HepG2 (cell line): Measurements from ENCODE around the gene FEM1B. TPM values are rescaled to one million over a fixed set of nuclear protein-coding genes. Genes with fewer than 3 reads are reported as not detected.

ENCODE experiments used
- FOXA1 ChIP-seq, 2 experiments: fragments of 450-650 bp in 1 of 2; sonication (generic) in 1 of 2; formaldehyde crosslinking in 1 of 2; IDR thresholded peaks; 2 replicates each; pipeline versions ENCODE4 v1.4.0 to v1.6.1; 2016 to 2020; ENCODE audit warnings: missing genetic modification reagents in 1 of 2
- GATAD1 ChIP-seq: IDR thresholded peaks from 2 replicates; pipeline ENCODE4 v1.6.1; 2016; ENCODE audit warnings: missing genetic modification reagents, missing compliant biosample characterization
- HES4 ChIP-seq: sonication (generic); formaldehyde crosslinking; IDR thresholded peaks from 2 replicates; pipeline ENCODE4 v1.9.0; 2021; ENCODE audit warnings: mild to moderate bottlenecking, missing genetic modification reagents, borderline replicate concordance
- KDM6A ChIP-seq: IDR thresholded peaks from 2 replicates; pipeline ENCODE4 v1.6.1; 2016; ENCODE audit warnings: low read depth
- KMT2A ChIP-seq: sonication (generic); formaldehyde crosslinking; IDR thresholded peaks from 2 replicates; pipeline ENCODE4 v1.4.0; 2020; ENCODE audit warnings: missing genetic modification reagents
- NR3C1 ChIP-seq: sonication (generic); formaldehyde crosslinking; IDR thresholded peaks from 2 replicates; pipeline ENCODE4 v1.4.0; 2020; ENCODE audit warnings: missing genetic modification reagents
- PAF1 ChIP-seq: IDR thresholded peaks from 2 replicates; pipeline ENCODE4 v1.6.1; 2016; ENCODE audit warnings: missing genetic modification reagents, missing compliant biosample characterization
- PLSCR1 ChIP-seq: sonication (generic); formaldehyde crosslinking; IDR thresholded peaks from 2 replicates; pipeline ENCODE4 v1.5.0; 2020; ENCODE audit warnings: missing genetic modification reagents, mild to moderate bottlenecking, borderline replicate concordance
- PPARG ChIP-seq: conservative IDR thresholded peaks from 2 replicates; pipeline ENCODE4 v1.6.1; 2016; ENCODE audit warnings: missing biosample characterization, missing genetic modification reagents
- SKIL ChIP-seq: sonication (generic); formaldehyde crosslinking; IDR thresholded peaks from 2 replicates; pipeline ENCODE4 v1.8.0; 2022; ENCODE audit warnings: missing genetic modification reagents, mild to moderate bottlenecking, moderate library complexity, borderline replicate concordance
- ZFP36 ChIP-seq: fragments of 150-350 bp; IDR thresholded peaks from 2 replicates; pipeline ENCODE4 v1.6.1; 2018; ENCODE audit warnings: borderline replicate concordance, low read length, low read depth; ENCODE audit not compliant: partially characterized antibody
- ZNF101 ChIP-seq: sonication (generic); formaldehyde crosslinking; IDR thresholded peaks from 2 replicates; pipeline ENCODE4 v1.4.0; 2020; ENCODE audit warnings: mild to moderate bottlenecking, low read depth, missing genetic modification reagents, borderline replicate concordance
- ZNF44 ChIP-seq: sonication (generic); formaldehyde crosslinking; IDR thresholded peaks from 2 replicates; pipeline ENCODE4 v1.5.1; 2020; ENCODE audit warnings: mild to moderate bottlenecking, missing genetic modification reagents
- ZNF563 ChIP-seq: sonication (generic); formaldehyde crosslinking; IDR thresholded peaks from 2 replicates; pipeline ENCODE4 v1.8.0; 2022; ENCODE audit warnings: mild to moderate bottlenecking, moderate library complexity, missing genetic modification reagents
- ZZZ3 ChIP-seq: sonication (generic); formaldehyde crosslinking; IDR thresholded peaks from 2 replicates; pipeline ENCODE4 v1.4.0; 2020; ENCODE audit warnings: missing genetic modification reagents, mild to moderate bottlenecking, borderline replicate concordance
- polyA plus RNA-seq, 8 experiments: library from polyadenylated mRNA; depleted of rRNA in 3 of 8; stranded (reverse) in 7 of 8; unstranded in 1 of 8; fragments of >200 nt; fragmentation: Illumina TruSeq in 4 of 8; extraction: Trizol in 4 of 8; gene quantifications; 2 replicates each; pipeline versions ENCODE4 v1.2.1 to v1.2.3, GENCODE V29; 2011 to 2016; ENCODE audit warnings: low read depth in 4 of 8, missing spikeins in 1 of 8, mixed read lengths in 1 of 8; ENCODE audit not compliant: insufficient read depth in 1 of 8
- total RNA-seq, 5 experiments: library from RNA; depleted of rRNA; stranded (reverse); fragments of >200 nt; fragmentation: Illumina TruSeq; extraction: Trizol; gene quantifications; 2 replicates each; pipeline ENCODE4 v1.2.3, GENCODE V29; 2016; ENCODE audit warnings: low read depth in 1 of 5
- TF ChIP-seq, protein P1 (sequence below): sonication (generic); formaldehyde crosslinking; IDR thresholded peaks from 2 replicates; pipeline ENCODE4 v1.8.0; 2022; ENCODE audit warnings: mild to moderate bottlenecking, missing genetic modification reagents, moderate library complexity
- TF ChIP-seq, protein P2 (sequence below): IDR thresholded peaks from 2 replicates; pipeline ENCODE4 v1.6.1; 2016; ENCODE audit warnings: low read depth, borderline replicate concordance
- TF ChIP-seq, protein P3 (sequence below): sonication (generic); formaldehyde crosslinking; IDR thresholded peaks from 2 replicates; pipeline ENCODE4 v1.5.1; 2020; ENCODE audit warnings: missing genetic modification reagents, mild to moderate bottlenecking, borderline replicate concordance
- TF ChIP-seq, protein P4 (sequence below): sonication (generic); formaldehyde crosslinking; IDR thresholded peaks from 2 replicates; pipeline ENCODE4 v1.5.0; 2020; ENCODE audit warnings: mild to moderate bottlenecking, missing genetic modification reagents, moderate library complexity
- TF ChIP-seq, protein P5 (sequence below): sonication (generic); formaldehyde crosslinking; conservative IDR thresholded peaks from 2 replicates; pipeline ENCODE4 v1.4.0; 2020; ENCODE audit warnings: missing genetic modification reagents

The FEM1B gene
- total and polyA plus RNA-seq, 2 of the 13 experiments (the other 11 are each of a cell fraction or from before 2014, with no cell fraction given) = 38.1 to 40.0 TPM

- TF ChIP-seq NR3C1 (CRISPR knock-in tag) (no peak), GATAD1 (no peak), PAF1 (CRISPR knock-in tag) (no peak), PLSCR1 (CRISPR knock-in tag) (no peak), ZNF101 (CRISPR knock-in tag) (no peak), ZNF563 (CRISPR knock-in tag) (peak; percentile 24; the same call in 1 of the 2 replicates), ZNF44 (CRISPR knock-in tag) (no peak), PPARG (CRISPR knock-in tag) (no peak), ZFP36 (no peak), SKIL (CRISPR knock-in tag) (no peak), ZZZ3 (CRISPR knock-in tag) (no peak), KDM6A (CRISPR knock-in tag) (no peak), KMT2A (CRISPR knock-in tag) (no peak), HES4 (CRISPR knock-in tag) (no peak), FOXA1 (IDR thresholded peaks at IDR 0.05) (no peak), FOXA1 (CRISPR knock-in tag; IDR thresholded peaks at IDR 0.05) (0 out of 2 replicates have a peak, but pooled peaks have one; percentile 12)
- TF ChIP-seq, protein P1, sequence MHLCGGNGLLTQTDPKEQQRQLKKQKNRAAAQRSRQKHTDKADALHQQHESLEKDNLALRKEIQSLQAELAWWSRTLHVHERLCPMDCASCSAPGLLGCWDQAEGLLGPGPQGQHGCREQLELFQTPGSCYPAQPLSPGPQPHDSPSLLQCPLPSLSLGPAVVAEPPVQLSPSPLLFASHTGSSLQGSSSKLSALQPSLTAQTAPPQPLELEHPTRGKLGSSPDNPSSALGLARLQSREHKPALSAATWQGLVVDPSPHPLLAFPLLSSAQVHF (CRISPR knock-in tag) = no peak
- TF ChIP-seq, protein P2, sequence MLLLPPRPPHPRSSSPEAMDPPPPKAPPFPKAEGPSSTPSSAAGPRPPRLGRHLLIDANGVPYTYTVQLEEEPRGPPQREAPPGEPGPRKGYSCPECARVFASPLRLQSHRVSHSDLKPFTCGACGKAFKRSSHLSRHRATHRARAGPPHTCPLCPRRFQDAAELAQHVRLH (CRISPR knock-in tag) = no peak
- TF ChIP-seq, protein P3, sequence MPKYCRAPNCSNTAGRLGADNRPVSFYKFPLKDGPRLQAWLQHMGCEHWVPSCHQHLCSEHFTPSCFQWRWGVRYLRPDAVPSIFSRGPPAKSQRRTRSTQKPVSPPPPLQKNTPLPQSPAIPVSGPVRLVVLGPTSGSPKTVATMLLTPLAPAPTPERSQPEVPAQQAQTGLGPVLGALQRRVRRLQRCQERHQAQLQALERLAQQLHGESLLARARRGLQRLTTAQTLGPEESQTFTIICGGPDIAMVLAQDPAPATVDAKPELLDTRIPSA (CRISPR knock-in tag) = no peak
- TF ChIP-seq, protein P4, sequence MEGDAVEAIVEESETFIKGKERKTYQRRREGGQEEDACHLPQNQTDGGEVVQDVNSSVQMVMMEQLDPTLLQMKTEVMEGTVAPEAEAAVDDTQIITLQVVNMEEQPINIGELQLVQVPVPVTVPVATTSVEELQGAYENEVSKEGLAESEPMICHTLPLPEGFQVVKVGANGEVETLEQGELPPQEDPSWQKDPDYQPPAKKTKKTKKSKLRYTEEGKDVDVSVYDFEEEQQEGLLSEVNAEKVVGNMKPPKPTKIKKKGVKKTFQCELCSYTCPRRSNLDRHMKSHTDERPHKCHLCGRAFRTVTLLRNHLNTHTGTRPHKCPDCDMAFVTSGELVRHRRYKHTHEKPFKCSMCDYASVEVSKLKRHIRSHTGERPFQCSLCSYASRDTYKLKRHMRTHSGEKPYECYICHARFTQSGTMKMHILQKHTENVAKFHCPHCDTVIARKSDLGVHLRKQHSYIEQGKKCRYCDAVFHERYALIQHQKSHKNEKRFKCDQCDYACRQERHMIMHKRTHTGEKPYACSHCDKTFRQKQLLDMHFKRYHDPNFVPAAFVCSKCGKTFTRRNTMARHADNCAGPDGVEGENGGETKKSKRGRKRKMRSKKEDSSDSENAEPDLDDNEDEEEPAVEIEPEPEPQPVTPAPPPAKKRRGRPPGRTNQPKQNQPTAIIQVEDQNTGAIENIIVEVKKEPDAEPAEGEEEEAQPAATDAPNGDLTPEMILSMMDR (CRISPR knock-in tag) = peak; percentile 28; the same call in 1 of the 2 replicates
- TF ChIP-seq, protein P5, sequence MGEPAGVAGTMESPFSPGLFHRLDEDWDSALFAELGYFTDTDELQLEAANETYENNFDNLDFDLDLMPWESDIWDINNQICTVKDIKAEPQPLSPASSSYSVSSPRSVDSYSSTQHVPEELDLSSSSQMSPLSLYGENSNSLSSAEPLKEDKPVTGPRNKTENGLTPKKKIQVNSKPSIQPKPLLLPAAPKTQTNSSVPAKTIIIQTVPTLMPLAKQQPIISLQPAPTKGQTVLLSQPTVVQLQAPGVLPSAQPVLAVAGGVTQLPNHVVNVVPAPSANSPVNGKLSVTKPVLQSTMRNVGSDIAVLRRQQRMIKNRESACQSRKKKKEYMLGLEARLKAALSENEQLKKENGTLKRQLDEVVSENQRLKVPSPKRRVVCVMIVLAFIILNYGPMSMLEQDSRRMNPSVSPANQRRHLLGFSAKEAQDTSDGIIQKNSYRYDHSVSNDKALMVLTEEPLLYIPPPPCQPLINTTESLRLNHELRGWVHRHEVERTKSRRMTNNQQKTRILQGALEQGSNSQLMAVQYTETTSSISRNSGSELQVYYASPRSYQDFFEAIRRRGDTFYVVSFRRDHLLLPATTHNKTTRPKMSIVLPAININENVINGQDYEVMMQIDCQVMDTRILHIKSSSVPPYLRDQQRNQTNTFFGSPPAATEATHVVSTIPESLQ = no peak
Measured at GRCh38 chr15:68256675-68257450, 20.7 kb upstream of the FEM1B start (continued).
